HG02623 (cell line): Measurements from ENCODE around the gene SNF8.

Experiments used
- ATAC-seq: cut with Tn5 transposase; IDR thresholded peaks from one replicate; pipeline ENCODE4 v1.9.1; 2021; ENCODE audit warnings: moderate library complexity; ENCODE audit not compliant: unreplicated experiment

SNF8 gene

GRCh38 chr17:48893646-48894508 is 50.8 kb downstream of the SNF8 start:
- no peak for ATAC-seq

DNA sequence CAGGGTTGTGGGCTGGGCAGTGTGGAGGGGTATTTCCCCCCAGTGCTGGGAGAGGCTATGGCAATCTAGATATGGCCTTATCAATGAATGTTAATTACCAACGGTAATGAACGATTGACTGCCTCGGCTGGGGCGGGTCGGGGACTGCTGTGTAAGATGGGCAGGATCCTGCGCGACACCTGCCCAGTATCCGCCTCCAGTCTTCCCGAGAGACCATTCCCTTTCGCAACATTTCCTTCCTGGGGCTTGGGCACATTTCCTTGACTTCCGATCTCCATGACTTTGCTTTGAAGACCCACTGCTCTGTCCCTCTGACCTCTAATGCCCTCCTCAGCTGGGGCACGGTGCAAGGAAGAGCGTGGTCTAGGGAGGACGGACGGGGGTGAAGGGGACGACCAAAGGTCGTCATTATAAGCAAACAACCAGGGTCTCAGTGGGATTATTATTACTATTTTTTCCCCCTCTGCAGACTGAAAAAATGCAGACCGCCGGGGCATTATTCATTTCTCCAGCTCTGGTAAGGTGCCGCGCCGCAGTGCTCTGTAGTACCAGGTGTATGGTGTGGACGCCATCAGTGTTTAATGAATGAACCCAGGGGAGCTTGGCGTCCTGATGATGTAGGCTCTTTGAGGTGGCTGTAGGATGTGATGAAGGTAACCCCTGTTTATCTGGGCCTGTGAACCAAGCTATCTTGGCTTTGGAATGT is 51.5 kb downstream of the SNF8 start:
- no peak for ATAC-seq

- no peak for ATAC-seq
Measured at GRCh38 chr17:48890086-48890485, 54.6 kb downstream of the SNF8 start.

DNA sequence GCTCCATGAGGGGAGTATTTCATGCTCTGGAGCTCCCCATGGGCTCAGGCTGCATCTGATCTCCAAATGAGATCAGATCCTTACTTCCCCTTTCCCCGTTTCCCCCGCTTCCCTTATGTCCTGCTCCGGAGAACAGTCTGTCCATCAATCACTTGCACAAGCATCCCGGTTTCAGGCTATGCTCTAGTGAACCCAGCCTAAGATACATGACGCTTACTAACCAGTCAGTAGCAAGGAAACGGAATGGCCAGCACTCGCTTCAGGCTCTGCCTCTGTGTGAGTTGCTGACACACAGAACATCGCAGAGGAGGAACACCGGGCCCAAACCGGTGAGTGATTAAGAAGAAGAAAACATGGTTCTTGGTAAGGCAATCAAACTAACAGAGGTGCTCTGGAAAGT is 61.5 kb downstream of the SNF8 start:
- ATAC-seq = no peak

DNA sequence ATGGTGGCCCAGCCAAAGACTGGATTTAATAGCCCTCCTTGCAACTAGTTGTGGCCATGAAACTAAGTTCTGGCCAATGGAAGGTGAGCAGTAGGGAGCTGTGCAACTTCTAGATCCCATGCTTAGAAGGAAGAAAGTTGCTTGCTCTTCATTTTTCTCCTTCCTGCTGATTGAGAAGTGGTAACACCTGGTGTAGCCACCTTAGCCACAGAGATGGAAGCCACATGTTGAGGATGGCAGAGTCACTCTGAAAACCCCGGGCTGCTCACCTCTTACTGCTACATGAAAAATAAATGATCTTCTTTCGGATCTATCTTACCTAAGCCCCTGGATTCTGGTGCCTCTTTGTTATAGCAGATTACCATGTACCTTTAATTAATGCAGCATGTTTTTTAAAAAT is 62.4 kb downstream of the SNF8 start:
- no peak for ATAC-seq
